Activated naive CD4-positive, alpha-beta T cell treated with anti-CD3 and anti-CD28 coated beads for 36 hours (primary cell): ENCODE results near the gene UNKL. TPM values are rescaled to one million over a fixed set of nuclear protein-coding genes. Genes with fewer than 3 reads are reported as not detected.

Source experiments
- CTCF ChIA-PET: fragments of 350-600 bp; sonication (Branson Sonifier 250); formaldehyde crosslinking; loops from one replicate; lab custom pipeline; 2021; ENCODE audit warnings: antibody characterized with exemption; lab: Charles Lee
- DNase-seq: peaks from one replicate; pipeline ENCODE4 v3.0.0-alpha.2; 2020
- H3K27ac Mint-ChIP-seq: one replicate; pipeline ENCODE4 v1.8.0; 2021; ENCODE audit warnings: mild to moderate bottlenecking, mixed read lengths
- H3K27me3 Mint-ChIP-seq: one replicate; pipeline ENCODE4 v1.8.0; 2021; ENCODE audit warnings: low read depth, mixed read lengths
- H3K36me3 Mint-ChIP-seq: one replicate; pipeline ENCODE4 v1.8.0; 2021; ENCODE audit warnings: low read depth, mixed read lengths
- H3K4me1 Mint-ChIP-seq: one replicate; pipeline ENCODE4 v1.8.0; 2021; ENCODE audit warnings: low read depth, mixed read lengths
- H3K4me3 Mint-ChIP-seq: one replicate; pipeline ENCODE4 v1.8.0; 2021; ENCODE audit warnings: mild to moderate bottlenecking, moderate library complexity, mixed read lengths
- H3K9me3 Mint-ChIP-seq: one replicate; pipeline ENCODE4 v1.8.0; 2021; ENCODE audit warnings: mixed read lengths
- intact Hi-C: fragments of 100-400 bp; cut with micrococcal nuclease; formaldehyde crosslinking; loops from one replicate; pipeline ENCODE4 v1.15.1; 2023
- total RNA-seq, 2 experiments: library from RNA; stranded (reverse); gene quantifications; one replicate each; pipeline ENCODE4 v1.2.3, GENCODE V29; 2021

UNKL gene
- total RNA-seq, 2 experiments from 2014 or later, result 35.9 to 38.4 TPM

GRCh38 chr16:1433756-1434155, 19.3 kb upstream of the UNKL start:
- intact Hi-C loops, result no loop called here
- CTCF ChIA-PET, result no interaction called here
- no peak for DNase-seq
- H3K36me3 Mint-ChIP-seq, result no peaks in the 10 kb centered on the region
- H3K4me1 Mint-ChIP-seq, result peaks cover 2% of the 10 kb centered on the region
- H3K27me3 Mint-ChIP-seq, result no peaks in the 10 kb centered on the region
- no peak overlapping the region for H3K4me3 Mint-ChIP-seq
- no peaks in the 10 kb centered on the region for H3K9me3 Mint-ChIP-seq
- no peak overlapping the region for H3K27ac Mint-ChIP-seq

GRCh38 chr16:1433263-1433560, 18.7 kb upstream of the UNKL start:
- no peak overlapping the region for H3K4me3 Mint-ChIP-seq
- no peaks in the 10 kb centered on the region for H3K27me3 Mint-ChIP-seq
- CTCF ChIA-PET, result interaction anchor here (1.4 kb wide), 1 partner anchor 132 kb away, joined by 3 read pairs; no protein-coding TSS in a partner anchor
- H3K36me3 Mint-ChIP-seq, result no peaks in the 10 kb centered on the region
- DNase-seq, result no peak
- no peaks in the 10 kb centered on the region for H3K9me3 Mint-ChIP-seq
- H3K27ac Mint-ChIP-seq, result no peak overlapping the region
- intact Hi-C loops, result no loop called here
- H3K4me1 Mint-ChIP-seq, result peaks cover 2% of the 10 kb centered on the region

- DNase-seq, result no peak
- Mint-ChIP-seq H3K27me3 (no peaks in the 10 kb centered on the region), H3K36me3 (no peaks in the 10 kb centered on the region), H3K4me1 (peaks cover 2% of the 10 kb centered on the region), H3K4me3 (peak overlapping the region; percentile 39), H3K9me3 (no peaks in the 10 kb centered on the region), H3K27ac (no peak overlapping the region)
- intact Hi-C loops, result no loop called here
- CTCF ChIA-PET, result interaction anchor here (1.4 kb wide), 1 partner anchor 131 kb away, joined by 3 read pairs; no protein-coding TSS in a partner anchor
Observed at GRCh38 chr16:1432388-1433262, 18.1 kb upstream of the UNKL start.

GRCh38 chr16:1431497-1432270, 17.2 kb upstream of the UNKL start:
- H3K4me3 Mint-ChIP-seq, result peak overlapping the region; percentile 39
- H3K27ac Mint-ChIP-seq, result no peak overlapping the region
- no peaks in the 10 kb centered on the region for H3K27me3 Mint-ChIP-seq
- no peaks in the 10 kb centered on the region for H3K9me3 Mint-ChIP-seq
- DNase-seq, result no peak
- intact Hi-C loops, result no loop called here
- H3K4me1 Mint-ChIP-seq, result peaks cover 2% of the 10 kb centered on the region
- no peaks in the 10 kb centered on the region for H3K36me3 Mint-ChIP-seq
- CTCF ChIA-PET, result no interaction called here

GRCh38 chr16:1430759-1431496, 16.4 kb upstream of the UNKL start, which contains the start of gene PERCC1:
PERCC1 (plus strand) TSS chr16:1431078; CDS start chr16:1432594, 1,516 bp downstream.
- Mint-ChIP-seq H3K9me3 (no peaks in the 10 kb centered on the region), H3K36me3 (no peaks in the 10 kb centered on the region), H3K4me1 (peaks cover 2% of the 10 kb centered on the region), H3K27me3 (no peaks in the 10 kb centered on the region), H3K4me3 (peak within 1 kb of the TSS; percentile 39), H3K27ac (no peak within 1 kb of the TSS)
- CTCF ChIA-PET, result no interaction called here
- intact Hi-C loops, result no loop called here
- no peak for DNase-seq

GRCh38 chr16:1430214-1430758, 15.8 kb upstream of the UNKL start:
- no peaks in the 10 kb centered on the region for H3K9me3 Mint-ChIP-seq
- no peaks in the 10 kb centered on the region for H3K36me3 Mint-ChIP-seq
- no peak overlapping the region for H3K4me3 Mint-ChIP-seq
- intact Hi-C loops, result no loop called here
- H3K27ac Mint-ChIP-seq, result no peak overlapping the region
- CTCF ChIA-PET, result no interaction called here
- no peak for DNase-seq
- H3K4me1 Mint-ChIP-seq, result peaks cover 2% of the 10 kb centered on the region
- no peaks in the 10 kb centered on the region for H3K27me3 Mint-ChIP-seq

- intact Hi-C loops, result no loop called here
- H3K27ac Mint-ChIP-seq, result no peak overlapping the region
- no peaks in the 10 kb centered on the region for H3K27me3 Mint-ChIP-seq
- CTCF ChIA-PET, result no interaction called here
- H3K36me3 Mint-ChIP-seq, result no peaks in the 10 kb centered on the region
- H3K4me3 Mint-ChIP-seq, result no peak overlapping the region
- no peak for DNase-seq
- no peaks in the 10 kb centered on the region for H3K9me3 Mint-ChIP-seq
- peaks cover 2% of the 10 kb centered on the region for H3K4me1 Mint-ChIP-seq
Observed at GRCh38 chr16:1429631-1430030, 15.1 kb upstream of the UNKL start.

- no peaks in the 10 kb centered on the region for H3K27me3 Mint-ChIP-seq
- intact Hi-C loops, result no loop called here
Observed at GRCh38 chr16:1429012-1429411, 14.5 kb upstream of the UNKL start.

GRCh38 chr16:1428511-1428910, 14.0 kb upstream of the UNKL start:
- peaks cover 2% of the 10 kb centered on the region for H3K4me1 Mint-ChIP-seq
- DNase-seq, result peak; percentile 60
- intact Hi-C loops, result no loop called here
- CTCF ChIA-PET, result interaction anchor here (0.6 to 0.9 kb wide), 2 partner anchors 110 to 564 kb away, joined by 3 to 5 read pairs; no protein-coding TSS in a partner anchor
- H3K9me3 Mint-ChIP-seq, result no peaks in the 10 kb centered on the region
- no peaks in the 10 kb centered on the region for H3K27me3 Mint-ChIP-seq
- no peaks in the 10 kb centered on the region for H3K36me3 Mint-ChIP-seq
- H3K27ac Mint-ChIP-seq, result no peak overlapping the region
- no peak overlapping the region for H3K4me3 Mint-ChIP-seq

More at GRCh38 chr16:1429012-1429411, 14.5 kb upstream of the UNKL start:
- H3K4me3 Mint-ChIP-seq, result no peak overlapping the region
- no peak overlapping the region for H3K27ac Mint-ChIP-seq
- DNase-seq, result no peak
- CTCF ChIA-PET, result interaction anchor here (0.6 to 0.9 kb wide), 2 partner anchors 110 to 565 kb away, joined by 3 to 5 read pairs; no protein-coding TSS in a partner anchor
- no peaks in the 10 kb centered on the region for H3K9me3 Mint-ChIP-seq
- H3K4me1 Mint-ChIP-seq, result peaks cover 2% of the 10 kb centered on the region
- no peaks in the 10 kb centered on the region for H3K36me3 Mint-ChIP-seq

GRCh38 chr16:1427473-1428461, 13.3 kb upstream of the UNKL start:
- no peaks in the 10 kb centered on the region for H3K27me3 Mint-ChIP-seq
- CTCF ChIA-PET, result interaction anchor here (0.6 to 0.9 kb wide), 2 partner anchors 111 to 525 kb away, joined by 3 to 5 read pairs; no protein-coding TSS in a partner anchor
- H3K4me1 Mint-ChIP-seq, result peaks cover 2% of the 10 kb centered on the region
- DNase-seq, result no peak
- H3K36me3 Mint-ChIP-seq, result no peaks in the 10 kb centered on the region
- no peak overlapping the region for H3K4me3 Mint-ChIP-seq
- no peaks in the 10 kb centered on the region for H3K9me3 Mint-ChIP-seq
- no peak overlapping the region for H3K27ac Mint-ChIP-seq
- intact Hi-C loops, result no loop called here
